Naive B cell (primary cell): ENCODE measurements around the gene ALCAM. TPM values are rescaled to one million over a fixed set of nuclear protein-coding genes. Genes with fewer than 3 reads are reported as not detected.

ENCODE experiments used
- ATAC-seq, 2 donors: fragments of 150-1000 bp; cut with Tn5 transposase; 2 replicates each; pipeline ENCODE4 v1.10.0; 2021; ENCODE audit warnings: low read depth in 2 of 2, mild to moderate bottlenecking in 2 of 2, moderate library complexity in 2 of 2
- DNase-seq: peaks from one replicate; pipeline ENCODE4 v3.0.0; 2022
- H3K27ac Mint-ChIP-seq, 6 donors: one replicate each; pipeline ENCODE4 v1.8.0; 2020 to 2022; ENCODE audit warnings: mild to moderate bottlenecking in 6 of 6, mixed read lengths in 6 of 6, moderate library complexity in 5 of 6, inconsistent platforms in 2 of 6
- H3K27me3 Mint-ChIP-seq, 3 donors: one replicate each; pipeline ENCODE4 v1.8.0; 2021 to 2022; ENCODE audit warnings: mixed read lengths in 3 of 3, mild to moderate bottlenecking in 1 of 3
- H3K36me3 Mint-ChIP-seq, 2 donors: one replicate each; pipeline ENCODE4 v1.8.0; 2020 to 2022; ENCODE audit warnings: mixed read lengths in 2 of 2, inconsistent platforms in 1 of 2, mild to moderate bottlenecking in 1 of 2
- H3K4me1 Mint-ChIP-seq, 3 donors: one replicate each; pipeline ENCODE4 v1.8.0; 2020 to 2022; ENCODE audit warnings: mixed read lengths in 3 of 3, inconsistent platforms in 1 of 3, mild to moderate bottlenecking in 1 of 3, moderate library complexity in 1 of 3
- H3K4me3 Mint-ChIP-seq, 8 donors: one replicate each; pipeline ENCODE4 v1.8.0; 2020 to 2022; ENCODE audit warnings: mild to moderate bottlenecking in 8 of 8, mixed read lengths in 8 of 8, moderate library complexity in 8 of 8, inconsistent platforms in 2 of 8
- H3K9me3 Mint-ChIP-seq, 7 donors: one replicate each; pipeline ENCODE4 v1.8.0; 2020 to 2022; ENCODE audit warnings: mixed read lengths in 7 of 7, mild to moderate bottlenecking in 5 of 7, inconsistent platforms in 2 of 7, moderate library complexity in 1 of 7
- polyA plus RNA-seq, 6 donors: library from polyadenylated mRNA; unstranded; fragments of 300-500 nt; fragmentation: Illumina TruSeq; gene quantifications; one replicate each; pipeline ENCODE4 v1.2.3, GENCODE V29; 2021; ENCODE audit warnings: low read depth in 6 of 6

Gene ALCAM
- polyA plus RNA-seq, 6 donors from 2014 or later, result 14.1 to 22.5 (median 18.1) TPM

GRCh38 chr3:105503191-105503593, 136.5 kb downstream of the ALCAM start:
- peaks cover 6 to 8% of the 10 kb centered on the region in 2 donors for H3K36me3 Mint-ChIP-seq
- H3K4me3 Mint-ChIP-seq, result no peak overlapping the region

GRCh38 chr3:105504440-105504951, 137.8 kb downstream of the ALCAM start:
- no peaks in the 10 kb centered on the region for H3K27me3 Mint-ChIP-seq
- DNase-seq, result no peak
- peaks cover 6 to 8% of the 10 kb centered on the region in 2 donors for H3K36me3 Mint-ChIP-seq
- H3K4me1 Mint-ChIP-seq, result peaks cover 11 to 23% (median 17%) of the 10 kb centered on the region in 3 donors
- H3K4me3 Mint-ChIP-seq, result no peak overlapping the region
- H3K27ac Mint-ChIP-seq, result peak overlapping the region in 1 of 6 donors; percentile 58
- no peak for ATAC-seq
- peaks cover 0 to 5% (median 0%) of the 10 kb centered on the region in 7 donors for H3K9me3 Mint-ChIP-seq

More at GRCh38 chr3:105503191-105503593, 136.5 kb downstream of the ALCAM start:
- Mint-ChIP-seq H3K9me3 (peaks cover 0 to 5% (median 0%) of the 10 kb centered on the region in 7 donors), H3K27ac (peak overlapping the region in 1 of 6 donors; percentile 46), H3K27me3 (no peaks in the 10 kb centered on the region), H3K4me1 (peaks cover 11 to 23% (median 17%) of the 10 kb centered on the region in 3 donors)
- ATAC-seq, result no peak
- DNase-seq, result no peak

- Mint-ChIP-seq H3K9me3 (peaks cover 0 to 5% (median 0%) of the 10 kb centered on the region in 7 donors), H3K36me3 (peaks cover 6 to 8% of the 10 kb centered on the region in 2 donors), H3K4me1 (peaks cover 8 to 21% (median 19%) of the 10 kb centered on the region in 3 donors), H3K27me3 (no peaks in the 10 kb centered on the region), H3K27ac (peak overlapping the region in 1 of 6 donors; percentile 62), H3K4me3 (no peak overlapping the region)
- ATAC-seq, result no peak
- no peak for DNase-seq
Observed at GRCh38 chr3:105505170-105505569, 138.5 kb downstream of the ALCAM start.

GRCh38 chr3:105511031-105511430, 144.3 kb downstream of the ALCAM start:
- Mint-ChIP-seq H3K4me3 (no peak overlapping the region), H3K27me3 (no peaks in the 10 kb centered on the region), H3K4me1 (peaks cover 0 to 7% (median 0%) of the 10 kb centered on the region in 3 donors), H3K36me3 (no peaks in the 10 kb centered on the region), H3K27ac (peak overlapping the region in 2 of 6 donors; percentile 35 to 39), H3K9me3 (no peaks in the 10 kb centered on the region)
- DNase-seq, result no peak
- no peak for ATAC-seq

GRCh38 chr3:105512061-105512460, 145.4 kb downstream of the ALCAM start:
- no peak overlapping the region for H3K27ac Mint-ChIP-seq

GRCh38 chr3:105513042-105513441, 146.3 kb downstream of the ALCAM start:
- H3K4me3 Mint-ChIP-seq, result no peak overlapping the region
- H3K4me1 Mint-ChIP-seq, result peaks cover 0 to 7% (median 0%) of the 10 kb centered on the region in 3 donors
- H3K9me3 Mint-ChIP-seq, result no peaks in the 10 kb centered on the region
- DNase-seq, result no peak
- H3K27me3 Mint-ChIP-seq, result no peaks in the 10 kb centered on the region
- no peaks in the 10 kb centered on the region for H3K36me3 Mint-ChIP-seq
- no peak for ATAC-seq
- no peak overlapping the region for H3K27ac Mint-ChIP-seq

More at GRCh38 chr3:105512061-105512460, 145.4 kb downstream of the ALCAM start:
- ATAC-seq (no peak), DNase-seq (no peak)
- Mint-ChIP-seq H3K4me3 (no peak overlapping the region), H3K36me3 (no peaks in the 10 kb centered on the region), H3K9me3 (no peaks in the 10 kb centered on the region), H3K4me1 (peaks cover 0 to 7% (median 0%) of the 10 kb centered on the region in 3 donors), H3K27me3 (no peaks in the 10 kb centered on the region)

GRCh38 chr3:105513886-105514285, 147.2 kb downstream of the ALCAM start:
- H3K9me3 Mint-ChIP-seq, result no peaks in the 10 kb centered on the region
- H3K4me3 Mint-ChIP-seq, result no peak overlapping the region
- H3K27ac Mint-ChIP-seq, result peak overlapping the region in 1 of 6 donors; percentile 20
- H3K36me3 Mint-ChIP-seq, result no peaks in the 10 kb centered on the region
- DNase-seq, result no peak
- H3K4me1 Mint-ChIP-seq, result peaks cover 0 to 11% (median 0%) of the 10 kb centered on the region in 3 donors
- no peaks in the 10 kb centered on the region for H3K27me3 Mint-ChIP-seq
- ATAC-seq, result no peak

- Mint-ChIP-seq H3K4me1 (peaks cover 0 to 6% (median 0%) of the 10 kb centered on the region in 3 donors), H3K9me3 (no peaks in the 10 kb centered on the region), H3K36me3 (no peaks in the 10 kb centered on the region), H3K4me3 (no peak overlapping the region), H3K27ac (no peak overlapping the region), H3K27me3 (no peaks in the 10 kb centered on the region)
- DNase-seq, result no peak
- ATAC-seq, result no peak
Observed at GRCh38 chr3:105515372-105515771, 148.7 kb downstream of the ALCAM start.

GRCh38 chr3:105516972-105517371, 150.3 kb downstream of the ALCAM start:
- DNase-seq (no peak), ATAC-seq (no peak)
- H3K4me3 Mint-ChIP-seq, result no peak overlapping the region
- H3K36me3 Mint-ChIP-seq, result no peaks in the 10 kb centered on the region
- no peaks in the 10 kb centered on the region for H3K27me3 Mint-ChIP-seq
- peak overlapping the region in 1 of 6 donors; percentile 71 for H3K27ac Mint-ChIP-seq
- peaks cover 0 to 5% (median 0%) of the 10 kb centered on the region in 3 donors for H3K4me1 Mint-ChIP-seq
- no peaks in the 10 kb centered on the region for H3K9me3 Mint-ChIP-seq

GRCh38 chr3:105518203-105518602, 151.5 kb downstream of the ALCAM start:
- no peak for DNase-seq
- Mint-ChIP-seq H3K27me3 (no peaks in the 10 kb centered on the region), H3K36me3 (no peaks in the 10 kb centered on the region), H3K9me3 (no peaks in the 10 kb centered on the region), H3K4me3 (no peak overlapping the region), H3K4me1 (peaks cover 0 to 5% (median 0%) of the 10 kb centered on the region in 3 donors), H3K27ac (no peak overlapping the region)
- ATAC-seq, result peak in 1 of 2 donors; percentile 36

- ATAC-seq, result peak; percentile 77 to 80
- Mint-ChIP-seq H3K4me3 (no peak overlapping the region), H3K4me1 (peaks cover 0 to 5% (median 0%) of the 10 kb centered on the region in 3 donors), H3K36me3 (no peaks in the 10 kb centered on the region), H3K27me3 (no peaks in the 10 kb centered on the region), H3K9me3 (no peaks in the 10 kb centered on the region), H3K27ac (no peak overlapping the region)
- peak; percentile 41 for DNase-seq
Observed at GRCh38 chr3:105518806-105519418, 152.2 kb downstream of the ALCAM start.

GRCh38 chr3:105521770-105522169, 155.1 kb downstream of the ALCAM start:
- DNase-seq (no peak), ATAC-seq (no peak)
- no peak overlapping the region for H3K4me3 Mint-ChIP-seq
- H3K4me1 Mint-ChIP-seq, result peaks cover 0 to 5% (median 0%) of the 10 kb centered on the region in 3 donors
- no peaks in the 10 kb centered on the region for H3K9me3 Mint-ChIP-seq
- H3K27me3 Mint-ChIP-seq, result no peaks in the 10 kb centered on the region
- H3K27ac Mint-ChIP-seq, result no peak overlapping the region
- peaks cover 0 to 16% of the 10 kb centered on the region in 2 donors for H3K36me3 Mint-ChIP-seq

- peaks cover 0 to 16% of the 10 kb centered on the region in 2 donors for H3K36me3 Mint-ChIP-seq
Observed at GRCh38 chr3:105523501-105523900, 156.8 kb downstream of the ALCAM start.

GRCh38 chr3:105525531-105525930, 158.8 kb downstream of the ALCAM start:
- H3K9me3 Mint-ChIP-seq, result no peaks in the 10 kb centered on the region
- peaks cover 0 to 16% of the 10 kb centered on the region in 2 donors for H3K36me3 Mint-ChIP-seq
- no peak for ATAC-seq
- H3K27me3 Mint-ChIP-seq, result no peaks in the 10 kb centered on the region
- no peak overlapping the region for H3K4me3 Mint-ChIP-seq
- H3K4me1 Mint-ChIP-seq, result no peaks in the 10 kb centered on the region
- no peak for DNase-seq
- no peak overlapping the region for H3K27ac Mint-ChIP-seq

More at GRCh38 chr3:105523501-105523900, 156.8 kb downstream of the ALCAM start:
- peaks cover 0 to 5% (median 0%) of the 10 kb centered on the region in 3 donors for H3K4me1 Mint-ChIP-seq
- H3K4me3 Mint-ChIP-seq, result no peak overlapping the region
- DNase-seq, result no peak
- no peaks in the 10 kb centered on the region for H3K27me3 Mint-ChIP-seq
- H3K9me3 Mint-ChIP-seq, result no peaks in the 10 kb centered on the region
- no peak overlapping the region for H3K27ac Mint-ChIP-seq
- no peak for ATAC-seq
